Activated CD4-positive, alpha-beta T cell treated with anti-CD3 and anti-CD28 coated beads for 36 hours (primary cell): ENCODE measurements around the gene MASTL. TPM values are rescaled to one million over a fixed set of nuclear protein-coding genes. Genes with fewer than 3 reads are reported as not detected.
A peak's percentile ranks its signal among the peaks of the same experiment; 100 is the strongest.
"Not testable (repeated sequence)": the region's sequence is repeated elsewhere in the genome, so short reads cannot be mapped to it uniquely, and the experiment has no call there.

Experiments
- ATAC-seq: fragments of 200-7000 bp; cut with Tn5 transposase; one replicate; pipeline ENCODE4 v1.10.0; 2021; ENCODE audit warnings: mild to moderate bottlenecking, moderate library complexity
- CTCF ChIA-PET: fragments of 350-600 bp; sonication (Branson Sonifier 250); formaldehyde crosslinking; loops from one replicate; lab custom pipeline; 2021; ENCODE audit warnings: antibody characterized with exemption; lab: Charles Lee
- POLR2A ChIA-PET: fragments of 350-600 bp; sonication (Branson Sonifier 250); formaldehyde crosslinking; loops from one replicate; lab custom pipeline; 2021; ENCODE audit warnings: antibody characterized with exemption, inconsistent platforms; lab: Charles Lee
- DNase-seq: peaks from one replicate; pipeline ENCODE4 v3.0.0-alpha.2; 2020
- H3K27ac Mint-ChIP-seq: one replicate; pipeline ENCODE4 v1.8.0; 2021; ENCODE audit warnings: mixed read lengths
- H3K27me3 Mint-ChIP-seq: one replicate; pipeline ENCODE4 v1.8.0; 2021; ENCODE audit warnings: mixed read lengths
- H3K36me3 Mint-ChIP-seq: one replicate; pipeline ENCODE4 v1.8.0; 2021; ENCODE audit warnings: low read depth, mixed read lengths
- H3K4me1 Mint-ChIP-seq: one replicate; pipeline ENCODE4 v1.8.0; 2021; ENCODE audit warnings: mixed read lengths
- H3K4me3 Mint-ChIP-seq: one replicate; pipeline ENCODE4 v1.8.0; 2021; ENCODE audit warnings: mild to moderate bottlenecking, moderate library complexity, mixed read lengths
- H3K9me3 Mint-ChIP-seq: one replicate; pipeline ENCODE4 v1.8.0; 2021; ENCODE audit warnings: low read depth, mixed read lengths
- intact Hi-C, 2 experiments: fragments of 100-400 bp; cut with DNase I in 1 of 2; cut with micrococcal nuclease in 1 of 2; formaldehyde crosslinking; loops; one replicate each; pipeline versions ENCODE4 v1.14.2 to v1.15.1; 2022 to 2024; cut with DNase I, micrococcal nuclease
- total RNA-seq, 2 experiments: library from RNA; stranded (reverse); gene quantifications; one replicate each; pipeline ENCODE4 v1.2.3, GENCODE V29; 2021

The MASTL gene
- total RNA-seq, 2 experiments from 2014 or later = 42.1 to 55.3 TPM

DNA sequence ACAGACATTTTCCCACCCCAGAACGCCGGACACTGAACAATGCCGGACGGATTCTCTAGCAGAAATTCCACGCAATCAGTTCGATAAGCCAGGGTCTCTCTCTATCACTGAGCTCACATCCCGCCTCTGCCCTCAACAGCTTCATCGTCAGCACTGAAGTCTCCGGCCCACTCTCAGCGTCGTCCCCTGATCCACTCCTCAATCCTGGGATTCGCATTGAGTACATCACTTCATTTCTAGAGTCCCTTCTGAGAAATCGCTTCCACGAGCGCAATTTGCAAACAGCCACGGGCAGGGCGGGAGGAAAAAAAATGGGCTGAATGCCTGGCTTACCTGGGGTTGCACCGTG, 1.3 kb upstream of the MASTL start:
- peak; percentile 9 for ATAC-seq
- H3K27ac Mint-ChIP-seq = peak overlapping the region; percentile 99
- peak; percentile 51 for DNase-seq
- POLR2A ChIA-PET = interaction anchor here (0.6 to 2.2 kb wide), 11 partner anchors 10 to 1181 kb away, joined by 3 to 23 read pairs (median 5); partner anchors contain the start of genes ACBD5, ANKRD26 and RAB18
- no peaks in the 10 kb centered on the region for H3K9me3 Mint-ChIP-seq
- no peaks in the 10 kb centered on the region for H3K27me3 Mint-ChIP-seq
- peaks cover 42% of the 10 kb centered on the region for H3K4me1 Mint-ChIP-seq
- intact Hi-C loops = loop anchor here (1.0 to 10.0 kb wide), 10 partner anchors 54 to 1379 kb away; partner anchors contain the start of genes ANKRD26 (in 1 of the 2), PDSS1 (in 1 of the 2), RAB18 (in 1 of the 2) and WAC (in 1 of the 2)
- H3K4me3 Mint-ChIP-seq = peak overlapping the region; percentile 94
- CTCF ChIA-PET = interaction anchor here (1.0 to 2.3 kb wide), 8 partner anchors 8 to 293 kb away, joined by 3 to 10 read pairs (median 5); partner anchors contain the start of gene ABI1
- peaks cover 59% of the 10 kb centered on the region for H3K36me3 Mint-ChIP-seq

DNA sequence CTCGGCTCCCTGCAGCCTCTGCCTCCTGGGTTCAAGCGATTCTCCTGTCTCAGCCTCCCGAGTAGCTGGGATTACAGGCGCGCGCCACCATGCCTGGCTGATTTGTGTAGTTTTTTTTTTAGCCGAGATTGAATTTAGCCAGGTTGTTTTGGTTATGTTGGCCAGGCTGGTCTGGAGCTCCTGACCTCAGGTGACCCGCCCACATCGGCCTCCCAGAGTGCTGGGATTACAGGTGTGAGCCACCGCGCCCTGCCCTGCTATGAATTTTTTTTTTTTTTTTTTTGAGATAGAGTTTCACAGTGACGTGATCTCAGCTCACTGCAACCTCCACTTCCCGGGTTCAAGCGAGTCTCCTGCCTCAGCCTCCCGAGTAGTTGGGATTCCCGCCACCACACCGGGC, 1.4 kb downstream of the MASTL start:
- DNase-seq = peak; percentile 11
- ChIA-PET CTCF (interaction anchor here (0.6 kb wide), 1 partner anchor 67 kb away, joined by 3 read pairs; no protein-coding TSS in a partner anchor), POLR2A (interaction anchor here (0.6 to 0.7 kb wide), 2 partner anchors 146 to 433 kb away, joined by 3 read pairs; no protein-coding TSS in a partner anchor)
- not testable (repeated sequence) for H3K9me3 Mint-ChIP-seq, ATAC-seq, H3K27me3 Mint-ChIP-seq
- H3K4me1 Mint-ChIP-seq = peaks cover 24% of the 10 kb centered on the region
- H3K36me3 Mint-ChIP-seq = peaks cover 54% of the 10 kb centered on the region
- intact Hi-C loops = loop anchor here (5.0 to 10.0 kb wide), 6 partner anchors 208 to 1178 kb away; partner anchors contain the start of genes APBB1IP (in 1 of the 2) and MPP7 (in 1 of the 2)
- H3K4me3 Mint-ChIP-seq = peak overlapping the region; percentile 94
- H3K27ac Mint-ChIP-seq = peak overlapping the region; percentile 99

DNA sequence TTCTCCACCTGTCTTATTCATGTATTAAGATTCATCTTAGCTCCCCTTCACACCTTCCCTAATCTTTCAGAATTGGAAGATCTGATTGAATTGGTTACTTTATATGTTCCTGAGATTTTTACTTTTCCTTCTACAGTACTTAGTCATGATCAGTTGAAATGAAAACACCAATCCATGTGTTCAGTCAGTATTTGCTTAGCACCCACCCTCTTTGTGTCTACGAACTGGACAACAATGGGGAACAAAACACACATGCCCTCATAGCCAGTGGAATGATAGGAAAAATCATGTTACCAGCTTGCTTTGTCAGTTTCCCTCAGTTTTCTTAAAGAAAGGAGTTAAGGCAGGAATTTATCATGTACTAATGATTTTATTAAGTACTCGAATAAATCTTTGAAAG, 2.0 kb downstream of the MASTL start:
- Mint-ChIP-seq H3K27me3 (no peaks in the 10 kb centered on the region), H3K9me3 (no peaks in the 10 kb centered on the region), H3K27ac (peak overlapping the region; percentile 84), H3K4me1 (peaks cover 21% of the 10 kb centered on the region), H3K4me3 (peak overlapping the region; percentile 94), H3K36me3 (peaks cover 58% of the 10 kb centered on the region)
- ChIA-PET POLR2A (interaction anchor here (0.6 kb wide), 1 partner anchor 434 kb away, joined by 3 read pairs; no protein-coding TSS in a partner anchor), CTCF (no interaction called here)
- ATAC-seq (no peak), DNase-seq (no peak)
- intact Hi-C loops = loop anchor here (5.0 to 10.0 kb wide), 6 partner anchors 208 to 1178 kb away; partner anchors contain the start of genes APBB1IP (in 1 of the 2) and MPP7 (in 1 of the 2)

DNA sequence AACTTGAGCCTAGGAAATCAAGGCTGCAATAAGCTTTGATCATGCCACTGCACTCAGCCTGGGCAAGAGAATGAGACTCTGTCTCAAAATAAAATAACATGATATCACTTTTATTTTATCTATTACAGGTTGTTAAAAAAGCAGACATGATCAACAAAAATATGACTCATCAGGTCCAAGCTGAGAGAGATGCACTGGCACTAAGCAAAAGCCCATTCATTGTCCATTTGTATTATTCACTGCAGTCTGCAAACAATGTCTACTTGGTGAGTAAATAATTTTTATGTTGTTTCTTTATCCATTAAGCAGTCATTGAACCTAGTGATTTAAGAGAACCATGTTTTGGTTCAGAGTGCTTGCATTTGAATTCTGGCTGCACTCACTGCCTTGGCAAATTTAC, 3.3 kb downstream of the MASTL start:
- no peak overlapping the region for H3K27ac Mint-ChIP-seq
- intact Hi-C loops = loop anchor here (5.0 to 10.0 kb wide), 6 partner anchors 206 to 1176 kb away; partner anchors contain the start of genes APBB1IP (in 1 of the 2) and MPP7 (in 1 of the 2)
- H3K36me3 Mint-ChIP-seq = peaks cover 58% of the 10 kb centered on the region
- no peaks in the 10 kb centered on the region for H3K9me3 Mint-ChIP-seq
- CTCF ChIA-PET = no interaction called here
- POLR2A ChIA-PET = interaction anchor here (0.8 to 1.0 kb wide), 2 partner anchors 11 to 57 kb away, joined by 3 to 5 read pairs; no protein-coding TSS in a partner anchor
- peaks cover 12% of the 10 kb centered on the region for H3K4me1 Mint-ChIP-seq
- DNase-seq (no peak), ATAC-seq (no peak)
- no peaks in the 10 kb centered on the region for H3K27me3 Mint-ChIP-seq
- no peak overlapping the region for H3K4me3 Mint-ChIP-seq

DNA sequence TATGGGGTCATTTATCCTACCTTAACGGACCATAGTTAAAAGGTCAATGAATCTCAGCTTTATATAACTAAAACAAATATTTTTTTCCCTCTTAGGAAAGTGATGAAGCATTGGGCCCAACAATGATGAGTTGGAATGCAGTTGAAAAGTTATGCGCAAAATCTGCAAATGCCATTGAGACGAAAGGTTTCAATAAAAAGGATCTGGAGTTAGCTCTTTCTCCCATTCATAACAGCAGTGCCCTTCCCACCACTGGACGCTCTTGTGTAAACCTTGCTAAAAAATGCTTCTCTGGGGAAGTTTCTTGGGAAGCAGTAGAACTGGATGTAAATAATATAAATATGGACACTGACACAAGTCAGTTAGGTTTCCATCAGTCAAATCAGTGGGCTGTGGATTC, 14.7 kb downstream of the MASTL start:
- ATAC-seq = no peak
- H3K9me3 Mint-ChIP-seq = no peaks in the 10 kb centered on the region
- H3K4me3 Mint-ChIP-seq = no peak overlapping the region
- H3K27me3 Mint-ChIP-seq = no peaks in the 10 kb centered on the region
- intact Hi-C loops = no loop called here
- H3K27ac Mint-ChIP-seq = no peak overlapping the region
- H3K4me1 Mint-ChIP-seq = peaks cover 6% of the 10 kb centered on the region
- ChIA-PET CTCF (interaction anchor here (0.6 to 1.1 kb wide), 2 partner anchors 14 to 145 kb away, joined by 3 read pairs; no protein-coding TSS in a partner anchor), POLR2A (interaction anchor here (0.8 kb wide), 1 partner anchor 12 kb away, joined by 5 read pairs; no protein-coding TSS in a partner anchor)
- H3K36me3 Mint-ChIP-seq = peaks cover 54% of the 10 kb centered on the region
- DNase-seq = no peak

DNA sequence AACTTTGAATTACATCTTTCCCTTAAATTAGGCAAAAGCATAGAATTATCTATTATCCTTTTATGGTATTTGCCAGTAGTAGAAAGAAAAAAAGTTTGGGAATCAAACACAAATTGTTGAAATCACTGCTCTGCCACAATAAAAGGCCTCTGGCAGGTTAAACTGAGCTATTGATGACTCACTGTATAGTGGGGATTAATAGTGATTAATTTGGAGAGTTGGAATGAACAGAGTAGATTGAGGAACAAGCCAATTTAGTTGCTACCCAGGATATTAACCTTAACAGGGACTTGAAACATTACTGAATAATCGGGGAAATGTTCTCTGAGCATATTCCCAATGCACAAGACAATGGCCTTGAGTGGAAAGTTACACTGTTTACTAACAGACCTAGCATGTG, 33.1 kb downstream of the MASTL start:
- H3K4me1 Mint-ChIP-seq = no peaks in the 10 kb centered on the region
- ATAC-seq (no peak), DNase-seq (no peak)
- ChIA-PET POLR2A (no interaction called here), CTCF (interaction anchor here (1.5 kb wide), 1 partner anchor 36 kb away, joined by 5 read pairs; no protein-coding TSS in a partner anchor)
- H3K4me3 Mint-ChIP-seq = no peak overlapping the region
- intact Hi-C loops = loop anchor here in 1 of 2 experiments (10.0 kb wide), 1 partner anchor 1443 kb away; no protein-coding TSS in a partner anchor
- H3K9me3 Mint-ChIP-seq = no peaks in the 10 kb centered on the region
- H3K27ac Mint-ChIP-seq = no peak overlapping the region
- H3K27me3 Mint-ChIP-seq = no peaks in the 10 kb centered on the region
- H3K36me3 Mint-ChIP-seq = peaks cover 29% of the 10 kb centered on the region

DNA sequence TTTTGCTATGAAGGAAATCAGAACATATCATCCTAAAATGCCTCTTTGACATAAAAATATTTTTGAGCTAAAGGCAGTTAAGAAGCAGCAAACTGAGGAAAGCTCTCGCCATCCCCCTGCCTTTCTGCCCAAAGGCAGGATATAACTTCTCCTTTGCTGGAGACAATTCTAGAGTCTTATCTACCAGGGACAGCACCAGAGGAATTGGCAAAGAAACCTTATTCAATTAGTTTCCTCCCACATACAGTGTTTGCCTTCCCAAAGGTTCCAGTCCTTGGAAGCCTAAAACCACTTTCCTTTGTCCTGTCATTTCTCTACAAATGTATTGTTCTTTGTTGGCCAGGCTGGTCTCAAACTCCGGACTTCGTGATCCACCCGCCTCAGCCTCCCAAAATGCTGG, 33.7 kb downstream of the MASTL start:
- ATAC-seq (no peak), DNase-seq (no peak)
- CTCF ChIA-PET = interaction anchor here (1.5 kb wide), 1 partner anchor 35 kb away, joined by 5 read pairs; no protein-coding TSS in a partner anchor
- no peaks in the 10 kb centered on the region for H3K4me1 Mint-ChIP-seq
- no peak overlapping the region for H3K4me3 Mint-ChIP-seq
- H3K36me3 Mint-ChIP-seq = peaks cover 25% of the 10 kb centered on the region
- H3K27ac Mint-ChIP-seq = no peak overlapping the region
- H3K27me3 Mint-ChIP-seq = no peaks in the 10 kb centered on the region
- POLR2A ChIA-PET = no interaction called here
- no peaks in the 10 kb centered on the region for H3K9me3 Mint-ChIP-seq
- intact Hi-C loops = loop anchor here in 1 of 2 experiments (10.0 kb wide), 1 partner anchor 1444 kb away; no protein-coding TSS in a partner anchor

DNA sequence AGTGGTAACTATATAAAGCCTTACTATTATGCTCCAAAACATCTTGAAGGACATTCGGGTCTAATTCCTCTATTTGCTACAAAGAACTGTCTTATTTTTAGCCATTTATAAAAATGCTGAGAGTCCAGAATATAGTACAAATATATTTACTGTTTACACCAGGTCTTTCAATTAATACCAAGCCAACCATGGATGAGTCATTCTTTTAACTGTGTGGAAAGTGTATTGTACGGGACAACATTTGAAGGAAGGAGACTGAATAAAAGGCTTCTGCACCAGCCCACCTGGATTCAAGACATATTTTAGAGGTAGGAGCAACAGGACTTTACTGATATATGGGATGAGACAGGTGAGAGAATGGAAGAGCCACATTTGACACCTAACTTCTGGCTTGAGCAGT, 35.4 kb downstream of the MASTL start:
- ChIA-PET POLR2A (no interaction called here), CTCF (no interaction called here)
- Mint-ChIP-seq H3K4me3 (no peak overlapping the region), H3K9me3 (no peaks in the 10 kb centered on the region), H3K36me3 (peaks cover 13% of the 10 kb centered on the region), H3K4me1 (no peaks in the 10 kb centered on the region), H3K27ac (no peak overlapping the region), H3K27me3 (no peaks in the 10 kb centered on the region)
- DNase-seq = no peak
- no peak for ATAC-seq
- intact Hi-C loops = no loop called here

DNA sequence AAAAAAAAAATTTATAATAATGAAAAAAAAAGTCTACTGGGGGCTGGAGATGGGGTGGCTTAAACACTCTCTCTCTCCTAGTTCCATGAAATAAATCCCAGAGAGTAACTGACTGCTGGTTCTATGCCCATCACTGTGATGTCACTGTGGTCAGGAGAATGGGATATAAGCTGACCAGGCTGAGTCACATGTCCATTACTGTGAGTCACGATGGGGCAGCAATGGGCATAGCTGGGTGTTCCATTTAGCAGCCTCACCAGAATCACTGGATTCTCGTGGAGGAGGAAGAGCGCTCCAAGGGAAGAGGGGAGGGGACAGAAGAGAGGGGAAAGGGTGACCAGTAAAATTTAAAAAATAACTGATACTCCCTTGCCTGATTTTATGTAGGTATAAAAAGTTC, 37.1 kb downstream of the MASTL start:
- ATAC-seq (no peak), DNase-seq (no peak)
- ChIA-PET POLR2A (no interaction called here), CTCF (no interaction called here)
- Mint-ChIP-seq H3K27me3 (no peaks in the 10 kb centered on the region), H3K36me3 (peaks cover 3% of the 10 kb centered on the region), H3K4me1 (no peaks in the 10 kb centered on the region), H3K9me3 (no peaks in the 10 kb centered on the region), H3K4me3 (no peak overlapping the region), H3K27ac (no peak overlapping the region)
- intact Hi-C loops = no loop called here

DNA sequence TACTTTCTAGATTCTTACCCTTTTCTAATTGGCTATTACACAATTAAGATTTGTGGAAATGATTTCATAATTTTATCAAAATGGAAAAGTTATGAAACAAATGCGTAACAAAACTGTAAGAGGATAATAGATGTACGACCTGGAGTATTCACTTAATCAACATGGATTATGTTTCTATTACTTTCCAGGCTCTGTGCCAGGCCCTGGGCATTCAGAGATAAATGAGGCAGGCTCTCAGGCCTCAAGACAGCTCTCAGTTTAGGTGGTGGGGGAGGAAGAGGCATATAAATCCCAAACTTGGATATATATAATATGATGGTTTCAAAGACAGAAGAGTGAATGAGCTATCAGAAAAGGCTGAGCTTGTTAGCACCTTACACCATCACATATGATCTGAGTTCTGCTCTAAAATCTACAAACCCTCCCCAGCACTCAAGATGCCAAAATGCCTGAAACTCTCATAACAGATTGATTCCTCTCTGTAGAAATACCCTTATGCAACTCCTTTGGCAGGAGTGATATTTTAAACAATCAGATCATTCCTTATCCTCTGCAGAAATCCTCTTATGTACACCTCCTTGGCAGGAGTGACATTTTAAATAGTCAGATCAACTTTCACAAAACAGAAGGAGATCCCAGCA, 42.9 kb downstream of the MASTL start:
- ChIA-PET CTCF (no interaction called here), POLR2A (no interaction called here)
- no peak overlapping the region for H3K27ac Mint-ChIP-seq
- no peak for DNase-seq
- H3K27me3 Mint-ChIP-seq = no peaks in the 10 kb centered on the region
- H3K4me3 Mint-ChIP-seq = no peak overlapping the region
- no peaks in the 10 kb centered on the region for H3K9me3 Mint-ChIP-seq
- peaks cover under 1% of the 10 kb centered on the region for H3K36me3 Mint-ChIP-seq
- ATAC-seq = no peak
- H3K4me1 Mint-ChIP-seq = no peaks in the 10 kb centered on the region
- intact Hi-C loops = no loop called here

DNA sequence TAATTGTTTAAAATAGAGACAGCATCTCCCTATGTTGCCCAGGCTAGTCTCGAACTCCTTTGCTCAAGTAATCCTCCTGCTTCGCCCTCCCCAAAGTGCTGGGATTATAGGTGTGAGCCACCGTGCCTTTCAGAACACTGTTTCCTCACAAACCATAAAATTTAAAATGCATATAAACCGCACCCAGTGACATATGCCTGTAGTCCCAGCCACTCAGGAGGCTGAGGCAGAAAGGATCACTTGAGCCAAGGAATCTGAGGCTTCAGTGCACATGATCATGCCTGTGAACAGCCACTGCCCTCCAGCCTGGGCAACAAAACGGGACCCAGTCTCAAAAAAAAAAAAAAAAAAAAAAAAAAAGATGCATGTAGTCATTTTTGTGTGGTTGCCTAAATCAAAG, 48.7 kb downstream of the MASTL start:
- H3K4me1 Mint-ChIP-seq = no peaks in the 10 kb centered on the region
- intact Hi-C loops = no loop called here
- ChIA-PET POLR2A (interaction anchor here (0.7 kb wide), 1 partner anchor 260 kb away, joined by 3 read pairs; no protein-coding TSS in a partner anchor), CTCF (no interaction called here)
- no peak for DNase-seq
- H3K9me3 Mint-ChIP-seq = no peaks in the 10 kb centered on the region
- ATAC-seq = no peak
- H3K27ac Mint-ChIP-seq = no peak overlapping the region
- peaks cover 9% of the 10 kb centered on the region for H3K36me3 Mint-ChIP-seq
- H3K27me3 Mint-ChIP-seq = no peaks in the 10 kb centered on the region
- H3K4me3 Mint-ChIP-seq = no peak overlapping the region
